Osteoblast (primary cell): ENCODE measurements around the gene ADGRG1. TPM values are rescaled to one million over a fixed set of nuclear protein-coding genes. Genes with fewer than 3 reads are reported as not detected.

Experiments
- DNase-seq: peaks from one replicate; pipeline ENCODE4 v3.0.0; 2011; ENCODE audit warnings: low spot score, mixed read lengths; ENCODE audit not compliant: insufficient read length; ENCODE audit errors: missing footprints
- H2AFZ ChIP-seq: 2 replicates; pipeline ENCODE4 v1.6.0; 2011; ENCODE audit warnings: mild to moderate bottlenecking, low read length
- H3K27ac ChIP-seq: 2 replicates; pipeline ENCODE4 v1.5.1; 2011; ENCODE audit warnings: mild to moderate bottlenecking, low read depth, low read length, moderate library complexity
- H3K27me3 ChIP-seq: 2 replicates; pipeline ENCODE4 v1.6.0; 2012; ENCODE audit warnings: mild to moderate bottlenecking, control low read depth, inconsistent platforms, low read length, moderate library complexity; ENCODE audit not compliant: insufficient read depth
- H3K36me3 ChIP-seq: 2 replicates; pipeline ENCODE4 v1.5.1; 2011; ENCODE audit warnings: mild to moderate bottlenecking, low read length, control low read depth, moderate library complexity; ENCODE audit not compliant: insufficient read depth
- H3K4me1 ChIP-seq: 2 replicates; pipeline ENCODE4 v1.5.1; 2011; ENCODE audit warnings: mild to moderate bottlenecking, low read length, control low read depth, moderate library complexity; ENCODE audit not compliant: insufficient read depth
- H3K4me2 ChIP-seq: 2 replicates; pipeline ENCODE4 v1.6.0; 2011; ENCODE audit warnings: mild to moderate bottlenecking, low read length; ENCODE audit not compliant: insufficient read depth
- H3K4me3 ChIP-seq: fragments of 200-600 bp; sonication (generic); 3 replicates; pipeline ENCODE4 v1.5.1; 2012; ENCODE audit warnings: mild to moderate bottlenecking, low read length, inconsistent platforms; ENCODE audit not compliant: insufficient read depth
- H3K79me2 ChIP-seq: 2 replicates; pipeline ENCODE4 v1.6.0; 2012; ENCODE audit warnings: mild to moderate bottlenecking, low read length, control low read depth, inconsistent platforms; ENCODE audit not compliant: insufficient read depth
- H3K9me3 ChIP-seq: 2 replicates; pipeline ENCODE4 v1.5.1; 2011; ENCODE audit warnings: low read depth, low read length, control low read depth
- H4K20me1 ChIP-seq: 2 replicates; pipeline ENCODE4 v1.6.0; 2012; ENCODE audit warnings: mild to moderate bottlenecking, low read length, control low read depth; ENCODE audit not compliant: insufficient read depth
- total RNA-seq: library from RNA; depleted of rRNA; stranded (reverse); fragments of >200 nt; gene quantifications from 2 replicates; pipeline ENCODE4 v1.2.3, GENCODE V29; 2012
- TF ChIP-seq, protein P1 (sequence below): IDR thresholded peaks from 2 replicates; pipeline ENCODE4 v1.5.1; 2011; ENCODE audit warnings: mild to moderate bottlenecking, low read depth, low read length, moderate library complexity; ENCODE audit errors: extremely low read depth

ADGRG1 gene
- total RNA-seq, 1 donor = 0.72 TPM

DNA sequence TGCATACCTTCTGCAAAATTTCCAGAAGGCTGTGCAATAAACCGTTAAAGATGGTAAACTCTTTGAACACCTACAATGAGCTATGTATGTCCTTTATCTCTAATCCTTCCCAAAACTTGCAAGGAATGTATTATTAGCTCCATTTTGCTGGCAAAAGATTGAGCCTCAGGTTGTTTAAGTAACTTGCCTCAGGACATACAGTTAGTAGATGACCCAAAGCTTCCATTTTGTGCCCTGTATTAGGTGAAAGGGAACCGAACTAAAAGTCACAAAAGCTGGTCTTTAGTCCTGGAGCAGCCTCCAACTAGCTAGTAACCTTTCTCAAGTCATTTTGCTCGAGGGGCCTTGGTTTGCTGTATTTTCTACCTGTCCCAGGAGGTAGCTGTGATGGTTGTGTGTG is 44.0 kb downstream of the ADGRG1 start:
- H3K36me3 ChIP-seq = no peaks in the 10 kb centered on the region
- H4K20me1 ChIP-seq = no peaks in the 10 kb centered on the region

DNA sequence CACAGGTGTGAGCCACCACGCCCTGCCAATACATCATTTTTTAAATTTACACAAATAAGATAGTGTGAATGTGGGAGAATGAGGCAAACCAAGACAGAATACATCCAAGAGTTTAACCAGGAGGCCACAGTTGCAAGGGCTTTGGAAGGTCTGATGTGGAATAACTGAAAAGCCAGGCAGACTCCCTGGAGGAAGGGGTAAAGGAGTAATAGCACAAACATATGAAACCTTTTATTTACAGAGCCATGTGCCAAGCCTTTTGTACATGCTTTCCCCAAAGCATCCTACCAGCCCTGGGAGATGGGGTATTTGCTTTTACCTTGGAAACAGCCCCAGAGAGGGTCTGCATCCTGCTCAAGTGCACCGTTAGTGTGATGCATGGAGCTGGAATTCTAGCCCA is 44.4 kb downstream of the ADGRG1 start:
- H3K4me2 ChIP-seq = no peak overlapping the region
- peaks cover 34% of the 10 kb centered on the region for H3K27me3 ChIP-seq
- TF ChIP-seq, protein P1, sequence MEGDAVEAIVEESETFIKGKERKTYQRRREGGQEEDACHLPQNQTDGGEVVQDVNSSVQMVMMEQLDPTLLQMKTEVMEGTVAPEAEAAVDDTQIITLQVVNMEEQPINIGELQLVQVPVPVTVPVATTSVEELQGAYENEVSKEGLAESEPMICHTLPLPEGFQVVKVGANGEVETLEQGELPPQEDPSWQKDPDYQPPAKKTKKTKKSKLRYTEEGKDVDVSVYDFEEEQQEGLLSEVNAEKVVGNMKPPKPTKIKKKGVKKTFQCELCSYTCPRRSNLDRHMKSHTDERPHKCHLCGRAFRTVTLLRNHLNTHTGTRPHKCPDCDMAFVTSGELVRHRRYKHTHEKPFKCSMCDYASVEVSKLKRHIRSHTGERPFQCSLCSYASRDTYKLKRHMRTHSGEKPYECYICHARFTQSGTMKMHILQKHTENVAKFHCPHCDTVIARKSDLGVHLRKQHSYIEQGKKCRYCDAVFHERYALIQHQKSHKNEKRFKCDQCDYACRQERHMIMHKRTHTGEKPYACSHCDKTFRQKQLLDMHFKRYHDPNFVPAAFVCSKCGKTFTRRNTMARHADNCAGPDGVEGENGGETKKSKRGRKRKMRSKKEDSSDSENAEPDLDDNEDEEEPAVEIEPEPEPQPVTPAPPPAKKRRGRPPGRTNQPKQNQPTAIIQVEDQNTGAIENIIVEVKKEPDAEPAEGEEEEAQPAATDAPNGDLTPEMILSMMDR = no peak
- H3K27ac ChIP-seq = no peak overlapping the region
- no peaks in the 10 kb centered on the region for H3K79me2 ChIP-seq
- H3K36me3 ChIP-seq = no peaks in the 10 kb centered on the region
- DNase-seq = peak; percentile 25
- no peak overlapping the region for H3K4me3 ChIP-seq
- H3K4me1 ChIP-seq = peaks cover 2% of the 10 kb centered on the region
- H4K20me1 ChIP-seq = no peaks in the 10 kb centered on the region
- H2AFZ ChIP-seq = no peak overlapping the region
- no peaks in the 10 kb centered on the region for H3K9me3 ChIP-seq

More for the DNA sequence above, 44.0 kb downstream of the ADGRG1 start:
- peaks cover 34% of the 10 kb centered on the region for H3K27me3 ChIP-seq
- H3K4me2 ChIP-seq = no peak overlapping the region
- peaks cover 2% of the 10 kb centered on the region for H3K4me1 ChIP-seq
- no peak overlapping the region for H3K4me3 ChIP-seq
- no peak for DNase-seq
- no peak overlapping the region for H3K27ac ChIP-seq
- no peak overlapping the region for H2AFZ ChIP-seq
- no peaks in the 10 kb centered on the region for H3K79me2 ChIP-seq
- TF ChIP-seq, protein P1 = no peak
- H3K9me3 ChIP-seq = no peaks in the 10 kb centered on the region

DNA sequence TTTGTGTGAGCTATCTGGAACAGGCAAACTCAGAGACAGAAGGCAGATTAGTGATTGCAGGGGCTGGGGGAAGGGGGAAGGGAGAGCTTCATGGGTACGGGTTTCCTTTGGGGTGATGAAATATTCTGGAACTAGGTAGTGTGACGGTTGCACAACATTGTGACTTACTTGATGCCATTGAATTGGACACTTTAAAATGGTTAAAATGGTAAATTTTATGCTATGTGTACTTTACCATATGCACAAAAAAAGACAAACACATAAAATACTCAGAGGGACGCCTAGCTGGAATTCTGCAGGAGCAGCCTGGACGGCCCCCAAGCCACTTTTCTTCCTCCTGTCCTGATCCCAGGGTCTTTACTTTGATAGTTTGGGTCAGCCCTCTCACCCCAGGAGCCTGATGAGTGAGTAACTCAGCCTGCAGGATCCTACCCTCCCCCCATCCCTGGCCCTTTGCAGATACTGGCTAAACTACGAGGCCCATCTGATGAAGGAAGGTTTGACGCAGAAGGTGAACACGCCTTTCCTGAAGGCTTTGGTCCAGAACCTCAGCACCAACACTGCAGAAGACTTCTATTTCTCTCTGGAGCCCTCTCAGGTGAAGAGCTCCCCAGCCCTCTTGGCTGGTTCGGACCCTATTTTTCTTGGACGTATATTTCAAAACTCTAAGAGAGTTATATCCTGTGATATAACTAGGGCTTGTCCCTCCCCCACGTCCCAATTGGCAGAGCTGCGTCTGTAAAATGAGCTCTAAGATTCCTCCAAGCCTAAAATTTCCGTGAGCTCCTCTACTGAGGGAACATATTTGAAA is 47.5 kb downstream of the ADGRG1 start:
- H4K20me1 ChIP-seq = no peaks in the 10 kb centered on the region
- H3K4me3 ChIP-seq = no peak overlapping the region
- peaks cover 27% of the 10 kb centered on the region for H3K27me3 ChIP-seq
- H3K9me3 ChIP-seq = no peaks in the 10 kb centered on the region
- TF ChIP-seq, protein P1 = no peak
- no peaks in the 10 kb centered on the region for H3K36me3 ChIP-seq
- no peak overlapping the region for H3K27ac ChIP-seq
- no peak overlapping the region for H3K4me2 ChIP-seq
- no peaks in the 10 kb centered on the region for H3K79me2 ChIP-seq
- DNase-seq = peak; percentile 82
- no peak overlapping the region for H2AFZ ChIP-seq
- H3K4me1 ChIP-seq = peaks cover 2% of the 10 kb centered on the region

DNA sequence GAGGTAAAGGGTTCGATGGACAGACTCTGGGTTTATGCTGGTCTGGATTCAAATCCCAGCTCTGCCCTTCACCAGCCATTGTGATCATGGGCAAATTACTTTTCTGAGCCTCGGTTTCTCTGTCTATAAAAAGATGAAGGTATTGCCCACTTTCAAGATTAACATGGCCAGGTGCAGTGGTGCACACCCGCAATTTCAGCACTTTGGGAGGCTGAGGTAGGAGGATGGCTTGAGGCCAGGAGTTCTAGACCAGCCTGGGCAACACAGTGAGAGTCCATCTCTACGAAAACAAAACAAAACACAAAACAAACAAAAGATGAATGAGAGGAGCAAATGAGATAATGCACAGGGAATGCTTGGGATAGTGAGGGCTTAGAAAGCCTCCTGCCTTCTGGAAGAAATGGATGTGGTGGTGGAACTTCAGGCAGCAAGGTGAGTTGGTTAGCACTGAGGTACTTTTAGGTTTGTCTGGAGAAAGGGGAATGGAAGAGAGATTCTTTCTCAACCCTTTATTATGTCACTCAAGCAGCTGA is 48.2 kb downstream of the ADGRG1 start:
- Histone ChIP-seq H3K9me3 (no peaks in the 10 kb centered on the region), H3K4me1 (peaks cover 2% of the 10 kb centered on the region)
- TF ChIP-seq, protein P1 = no peak

More for the DNA sequence above, 48.2 kb downstream of the ADGRG1 start:
- Histone ChIP-seq H3K79me2 (no peaks in the 10 kb centered on the region), H3K36me3 (no peaks in the 10 kb centered on the region), H3K4me2 (no peak overlapping the region), H3K4me3 (no peak overlapping the region), H4K20me1 (no peaks in the 10 kb centered on the region), H3K27ac (no peak overlapping the region), H2AFZ (no peak overlapping the region), H3K27me3 (peaks cover 25% of the 10 kb centered on the region)
- DNase-seq = no peak
